ENCODE results near the gene TAGLN.
"Not testable (repeated sequence)": the region's sequence is repeated elsewhere in the genome, so short reads cannot be mapped to it uniquely, and the experiment has no call there.

Gene TAGLN

DNA sequence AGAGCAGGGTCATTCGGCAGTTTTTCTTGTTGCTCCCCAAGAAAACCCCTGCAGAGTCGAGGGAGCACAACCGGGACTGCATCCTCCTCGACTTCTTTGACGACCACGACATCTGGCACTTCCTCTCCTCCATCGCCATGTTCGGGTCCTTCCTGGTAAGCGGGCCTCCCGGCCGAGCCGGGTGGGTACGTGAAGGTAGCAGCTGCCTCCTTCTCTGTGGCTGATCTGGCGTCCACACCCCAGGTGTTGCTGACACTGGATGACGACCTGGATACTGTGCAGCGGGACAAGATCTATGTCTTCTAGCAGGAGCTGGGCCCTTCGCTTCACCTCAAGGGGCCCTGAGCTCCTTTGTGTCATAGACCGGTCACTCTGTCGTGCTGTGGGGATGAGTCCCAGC lies 3.4 kb upstream of the TAGLN start:
- DNase-seq (ENCODE audit: low read depth in 2 of 2), result no peak

DNA sequence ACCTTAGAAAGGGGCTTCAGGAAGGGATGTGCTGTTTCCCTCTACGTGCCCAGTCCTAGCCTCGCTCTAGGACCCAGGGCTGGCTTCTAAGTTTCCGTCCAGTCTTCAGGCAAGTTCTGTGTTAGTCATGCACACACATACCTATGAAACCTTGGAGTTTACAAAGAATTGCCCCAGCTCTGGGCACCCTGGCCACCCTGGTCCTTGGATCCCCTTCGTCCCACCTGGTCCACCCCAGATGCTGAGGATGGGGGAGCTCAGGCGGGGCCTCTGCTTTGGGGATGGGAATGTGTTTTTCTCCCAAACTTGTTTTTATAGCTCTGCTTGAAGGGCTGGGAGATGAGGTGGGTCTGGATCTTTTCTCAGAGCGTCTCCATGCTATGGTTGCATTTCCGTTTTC lies 2.2 kb upstream of the TAGLN start:
- no peak for DNase-seq (ENCODE audit: low read depth in 2 of 2)

DNA sequence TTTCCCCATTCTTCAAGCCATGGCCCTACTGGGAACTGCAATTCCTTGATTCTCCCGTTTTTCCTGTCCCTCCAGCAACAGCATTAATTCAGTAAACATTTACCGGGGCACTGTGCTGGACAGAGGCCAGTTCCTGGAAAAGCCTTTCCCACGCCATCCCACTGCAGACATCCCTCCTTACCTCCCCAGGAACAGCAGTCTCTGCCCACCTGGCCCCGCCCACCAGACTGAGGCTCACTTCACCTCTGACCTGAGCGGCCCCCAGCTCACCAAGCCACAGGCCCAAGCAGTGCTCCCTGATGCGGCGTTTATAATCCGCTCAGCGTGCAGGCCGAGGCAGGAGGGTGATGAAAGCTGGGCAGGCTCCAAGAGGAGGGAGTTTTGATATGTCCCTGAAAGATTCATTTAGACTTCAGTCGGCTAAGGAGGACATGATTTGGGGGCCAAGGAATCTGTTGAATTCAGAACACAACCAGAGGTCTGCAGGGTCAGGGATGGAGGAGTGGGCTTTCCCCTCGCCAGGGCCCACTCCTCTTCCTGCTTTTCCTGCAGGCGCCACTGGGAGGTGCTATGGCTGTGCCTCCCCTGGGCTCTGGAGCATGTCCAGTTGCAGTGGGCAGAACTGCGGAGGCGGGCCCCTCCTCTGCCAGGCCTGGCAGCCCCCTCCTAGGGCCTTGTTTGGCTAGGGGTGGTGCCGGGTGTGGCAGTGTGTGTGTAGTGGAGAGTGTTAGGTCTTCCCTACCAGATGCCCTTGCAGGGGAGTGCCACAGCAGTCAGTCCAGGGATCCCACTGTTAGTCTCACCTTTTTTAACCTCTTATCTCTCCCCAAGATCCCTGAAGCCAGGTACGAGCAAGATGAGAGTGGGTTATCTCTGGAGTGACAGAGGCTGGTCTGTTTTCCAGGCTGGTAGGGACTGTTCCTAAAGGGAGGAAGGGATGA lies 1.4 kb upstream of the TAGLN start:
- no peak for DNase-seq (ENCODE audit: low read depth in 2 of 2)

DNA sequence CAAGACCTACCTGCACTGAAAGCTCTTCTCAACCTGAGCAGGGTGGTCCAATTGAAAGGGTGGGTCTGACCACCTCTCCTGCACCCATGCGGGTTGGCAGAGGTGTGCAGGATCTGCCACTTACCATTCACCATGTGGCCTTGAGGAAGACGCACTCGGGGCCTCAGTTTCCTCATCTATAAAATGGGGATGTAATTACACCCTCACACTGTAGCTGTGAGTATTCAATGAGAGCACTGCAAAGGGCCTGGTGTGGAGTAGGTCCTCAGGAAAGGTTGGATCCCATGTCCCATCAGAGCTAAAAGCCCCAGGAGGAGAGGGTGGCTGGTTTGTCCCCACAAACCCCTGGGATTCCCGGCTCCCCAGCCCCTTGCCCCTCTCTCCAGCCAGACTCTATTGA lies 557 bp upstream of the TAGLN start:
- no peak for DNase-seq (ENCODE audit: low read depth in 2 of 2)

DNA sequence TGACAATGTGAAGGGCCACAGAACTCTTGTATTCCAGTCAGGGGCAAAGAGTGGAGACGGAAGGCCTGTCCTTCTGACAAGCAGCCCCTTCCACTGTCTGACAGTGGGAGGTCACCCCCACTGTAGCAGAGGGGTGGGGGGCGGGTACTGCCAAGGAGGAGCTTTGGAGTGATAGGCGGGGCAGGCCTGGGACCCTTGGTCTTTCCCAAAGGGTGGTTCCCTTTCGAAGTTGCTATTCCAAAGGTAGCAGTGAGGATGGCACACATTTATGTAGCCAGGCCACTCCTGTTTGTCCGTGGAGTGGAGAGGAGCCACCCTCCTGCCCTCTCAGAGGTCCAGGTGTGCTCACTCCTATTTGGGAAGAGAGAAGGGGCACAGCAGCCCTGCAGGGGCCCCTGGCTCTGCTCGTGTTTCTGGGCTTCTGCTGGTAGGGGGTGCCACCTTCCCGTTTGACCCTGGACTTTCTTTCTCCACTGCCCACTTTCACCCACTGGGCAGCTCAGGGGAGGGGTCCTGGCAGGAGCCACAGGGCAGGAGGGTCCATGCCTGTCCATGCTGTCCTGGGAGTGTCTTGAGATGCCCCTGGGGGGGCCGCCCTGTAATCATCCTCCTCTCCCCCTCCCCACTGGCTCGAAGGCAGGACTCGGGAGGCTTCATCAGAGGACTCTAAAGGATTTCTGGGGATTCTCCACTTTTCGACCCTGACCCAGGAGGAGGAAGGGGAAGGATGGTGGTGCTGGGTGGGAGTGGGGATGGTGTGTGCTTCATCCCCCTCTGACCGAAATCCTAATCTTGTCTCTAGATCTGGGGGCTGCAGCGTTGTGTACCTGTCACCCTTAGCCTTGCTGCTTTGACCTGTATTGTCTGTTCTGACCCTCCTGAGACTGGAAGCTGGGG lies 994 bp downstream of the TAGLN start:
- DNase-seq (ENCODE audit: low read depth in 2 of 2), result no peak

DNA sequence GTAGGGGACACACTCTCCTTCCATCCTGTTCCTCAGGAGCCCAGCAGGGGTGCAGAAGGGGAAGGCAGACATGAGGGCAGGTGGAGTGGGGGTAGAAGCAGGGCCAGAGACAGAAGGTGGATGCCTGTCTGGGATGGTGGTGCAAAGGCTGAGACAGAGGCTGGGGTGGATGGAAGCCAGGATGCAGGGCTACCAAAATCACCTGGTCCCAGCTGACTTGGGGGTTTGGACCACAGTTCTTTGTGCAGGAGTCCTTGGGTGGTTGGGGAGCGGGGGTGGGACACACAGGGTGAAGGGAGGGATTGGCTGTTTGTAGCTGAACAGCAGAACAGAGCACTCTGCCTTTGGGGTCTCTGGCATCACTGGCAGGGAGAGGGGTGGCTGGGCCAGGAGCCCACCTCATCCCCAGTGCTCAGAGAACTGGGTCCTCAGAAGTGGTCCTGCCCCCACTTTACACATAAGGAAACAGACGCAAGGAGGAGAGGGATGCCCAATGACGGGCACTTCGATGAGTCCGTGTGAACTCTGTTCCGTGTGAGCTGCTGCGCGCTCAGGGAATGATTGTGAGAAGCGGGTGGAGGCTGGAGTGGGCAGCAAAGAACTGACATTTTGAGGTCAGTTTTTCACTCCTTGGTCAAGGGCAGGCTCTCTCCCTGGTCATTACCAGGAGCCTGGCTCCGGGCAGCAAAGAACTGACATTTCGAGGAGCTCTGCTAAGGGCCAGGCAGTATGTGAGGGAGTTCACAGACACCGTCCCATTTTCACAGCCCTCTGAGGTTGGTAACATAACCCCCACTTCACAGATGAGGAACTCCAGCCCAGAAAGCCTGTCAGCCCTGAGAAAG lies 1.9 kb downstream of the TAGLN start:
- DNase-seq (ENCODE audit: low read depth in 2 of 2), result no peak

DNA sequence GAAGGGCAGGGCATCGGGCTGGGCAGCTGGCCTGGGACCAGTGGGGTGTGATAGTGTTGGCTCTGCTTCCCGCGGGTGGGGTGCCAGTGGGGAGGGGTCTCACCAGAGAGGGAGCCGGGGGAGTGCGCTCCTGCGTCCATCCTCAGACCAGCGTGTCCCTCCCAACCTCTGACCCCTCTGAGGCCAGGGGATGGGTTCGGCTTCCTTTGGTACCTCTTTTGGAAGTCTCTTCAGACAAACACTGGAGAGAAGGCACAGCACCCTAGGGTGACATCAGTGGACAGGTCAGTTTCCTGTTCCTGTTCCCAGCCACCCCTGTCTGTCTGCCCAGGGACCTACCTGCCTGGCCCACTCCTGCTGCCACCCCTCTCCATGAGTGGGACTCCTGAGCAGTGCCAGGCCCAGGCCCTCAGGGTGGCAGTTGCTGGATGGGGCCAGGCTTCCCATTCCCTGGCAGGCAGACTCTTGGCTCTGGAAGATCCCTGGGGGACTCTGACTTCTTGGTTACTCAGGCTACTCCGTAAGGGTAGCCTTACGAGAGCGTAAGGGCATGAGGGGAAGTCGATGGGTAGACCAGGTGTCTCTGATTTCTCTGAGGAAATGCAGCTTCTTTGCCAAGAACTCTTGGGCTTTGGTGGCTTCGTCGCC lies 2.6 kb downstream of the TAGLN start:
- no peak for DNase-seq (ENCODE audit: low read depth in 2 of 2)

DNA sequence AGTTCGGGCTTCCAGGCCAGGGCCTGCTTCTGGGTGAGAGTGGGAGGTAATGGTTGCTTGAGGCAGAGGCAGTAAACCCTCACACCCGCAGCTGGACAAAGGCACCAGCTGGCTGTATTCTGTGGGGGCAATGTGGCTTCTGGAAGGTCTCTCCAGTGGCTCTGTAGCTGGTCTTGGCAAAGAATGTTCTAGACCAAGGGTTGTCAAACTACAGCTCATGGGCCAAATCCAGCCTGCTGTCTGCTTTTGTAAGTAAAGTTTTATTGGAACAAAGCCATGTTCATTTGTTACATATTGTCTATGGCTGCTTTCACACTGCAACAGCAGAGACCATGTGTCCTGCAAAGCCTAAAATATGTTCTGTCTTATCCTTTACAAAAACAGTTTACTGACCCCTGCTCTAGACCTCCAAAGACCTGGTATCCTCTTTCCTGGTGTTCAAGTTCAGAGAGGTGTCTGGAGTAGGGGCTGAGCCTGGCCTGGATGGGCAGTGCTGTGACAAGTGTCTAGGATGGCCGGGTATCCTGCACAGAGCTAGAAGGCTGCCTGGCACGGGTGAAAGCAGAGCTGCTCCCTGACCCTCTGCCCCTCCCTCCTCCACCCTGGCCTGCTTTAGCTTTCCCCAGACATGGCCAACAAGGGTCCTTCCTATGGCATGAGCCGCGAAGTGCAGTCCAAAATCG lies 3.4 kb downstream of the TAGLN start:
- DNase-seq (ENCODE audit: low read depth in 2 of 2), result no peak

DNA sequence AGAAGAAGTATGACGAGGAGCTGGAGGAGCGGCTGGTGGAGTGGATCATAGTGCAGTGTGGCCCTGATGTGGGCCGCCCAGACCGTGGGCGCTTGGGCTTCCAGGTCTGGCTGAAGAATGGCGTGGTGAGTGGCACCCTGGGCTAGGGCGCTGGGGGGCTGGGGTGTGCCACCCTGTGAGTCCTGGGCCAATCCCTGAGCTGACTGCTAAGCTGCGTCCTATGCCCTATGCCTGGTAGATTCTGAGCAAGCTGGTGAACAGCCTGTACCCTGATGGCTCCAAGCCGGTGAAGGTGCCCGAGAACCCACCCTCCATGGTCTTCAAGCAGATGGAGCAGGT lies 3.9 kb downstream of the TAGLN start:
- DNase-seq (ENCODE audit: low read depth in 2 of 2), result no peak

DNA sequence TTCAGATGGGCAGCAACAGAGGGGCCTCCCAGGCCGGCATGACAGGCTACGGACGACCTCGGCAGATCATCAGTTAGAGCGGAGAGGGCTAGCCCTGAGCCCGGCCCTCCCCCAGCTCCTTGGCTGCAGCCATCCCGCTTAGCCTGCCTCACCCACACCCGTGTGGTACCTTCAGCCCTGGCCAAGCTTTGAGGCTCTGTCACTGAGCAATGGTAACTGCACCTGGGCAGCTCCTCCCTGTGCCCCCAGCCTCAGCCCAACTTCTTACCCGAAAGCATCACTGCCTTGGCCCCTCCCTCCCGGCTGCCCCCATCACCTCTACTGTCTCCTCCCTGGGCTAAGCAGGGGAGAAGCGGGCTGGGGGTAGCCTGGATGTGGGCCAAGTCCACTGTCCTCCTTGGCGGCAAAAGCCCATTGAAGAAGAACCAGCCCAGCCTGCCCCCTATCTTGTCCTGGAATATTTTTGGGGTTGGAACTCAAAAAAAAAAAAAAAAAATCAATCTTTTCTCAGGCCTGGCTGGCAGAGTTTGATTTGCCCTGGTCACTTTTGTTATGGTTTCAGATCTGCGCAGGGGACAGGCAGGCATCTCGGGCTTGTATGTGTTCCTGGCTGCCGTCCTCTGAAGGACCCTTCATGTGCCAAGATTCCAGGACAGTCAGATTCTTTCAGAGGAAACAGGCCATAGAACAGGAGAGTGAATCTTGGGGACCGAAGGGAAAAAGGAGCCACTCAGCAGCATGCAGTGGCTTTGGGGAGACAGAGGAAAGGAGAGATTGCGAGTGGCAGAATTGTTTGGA lies 5.3 kb downstream of the TAGLN start:
- DNase-seq (ENCODE audit: low read depth in 2 of 2), result no peak

DNA sequence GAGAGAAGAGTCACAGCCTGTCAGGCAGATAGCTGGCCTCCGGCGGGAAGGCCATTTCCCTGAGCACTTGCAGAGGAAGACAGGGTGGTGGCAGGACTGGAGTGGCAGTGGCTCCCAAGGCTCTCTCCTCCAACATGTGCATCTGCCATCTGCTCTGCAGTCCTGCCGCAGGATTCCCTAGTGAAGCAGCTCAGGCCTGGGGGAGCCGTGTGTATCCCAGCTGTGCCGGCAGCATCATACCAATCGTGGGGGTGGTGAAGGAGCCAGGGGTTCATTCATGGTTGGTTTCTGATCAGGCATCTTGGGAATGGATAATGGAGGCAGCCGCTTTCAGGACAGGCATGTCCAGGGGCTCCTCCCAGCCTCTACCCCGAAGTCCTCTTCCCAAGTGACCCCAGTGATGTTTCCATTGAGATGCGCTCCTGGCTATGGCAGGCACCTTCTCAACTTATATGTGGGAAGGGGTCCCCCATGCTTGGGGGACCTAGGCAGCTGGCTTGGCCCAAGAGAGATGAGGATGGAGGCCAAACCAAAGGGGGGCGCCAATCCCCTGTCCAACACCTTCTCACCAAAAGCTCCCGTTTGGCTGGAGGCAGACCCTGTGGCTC lies 6.1 kb downstream of the TAGLN start:
- no peak for DNase-seq (ENCODE audit: low read depth in 2 of 2)

DNA sequence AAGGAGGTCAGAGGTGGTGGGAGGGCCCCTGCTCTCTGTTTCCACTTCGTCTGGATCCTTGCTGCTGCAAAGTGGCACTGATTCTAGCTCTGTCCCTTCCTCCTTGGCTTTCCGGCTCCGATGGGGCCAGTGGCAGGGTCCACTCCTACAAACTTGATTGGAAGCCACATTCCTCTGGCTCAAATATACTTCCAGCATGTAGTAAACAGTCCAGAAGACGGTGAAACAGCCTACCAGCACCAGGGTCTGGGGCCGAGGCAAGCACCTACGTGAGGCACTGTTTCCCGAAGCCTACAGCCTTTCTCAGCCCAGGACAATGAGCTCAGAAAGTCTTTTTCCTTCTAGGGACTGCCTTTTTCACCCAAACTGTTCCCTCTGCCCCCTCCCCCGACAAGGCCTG lies 6.9 kb downstream of the TAGLN start:
- DNase-seq (ENCODE audit: low read depth in 2 of 2), result not testable (repeated sequence)

DNA sequence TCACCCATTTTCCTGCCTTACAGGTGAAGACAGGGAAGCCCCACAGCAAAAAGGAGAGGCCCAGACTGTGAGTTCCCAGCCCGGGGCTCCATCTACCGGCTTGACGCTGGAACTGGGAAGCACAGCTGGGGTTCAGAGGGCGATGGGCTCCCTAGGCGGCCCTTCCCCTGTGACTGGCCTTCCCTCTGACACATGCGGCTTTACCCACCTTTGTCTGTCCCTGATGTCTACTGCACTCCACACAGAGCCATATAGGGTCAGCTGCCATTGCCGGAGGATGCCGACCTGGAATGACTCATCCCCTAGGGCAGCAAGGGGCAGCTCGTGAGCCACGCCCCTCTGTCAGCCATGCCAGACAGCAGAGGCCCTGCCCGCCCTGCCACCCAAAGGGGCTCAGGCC lies 7.7 kb downstream of the TAGLN start:
- not testable (repeated sequence) for DNase-seq (ENCODE audit: low read depth in 2 of 2)

DNA sequence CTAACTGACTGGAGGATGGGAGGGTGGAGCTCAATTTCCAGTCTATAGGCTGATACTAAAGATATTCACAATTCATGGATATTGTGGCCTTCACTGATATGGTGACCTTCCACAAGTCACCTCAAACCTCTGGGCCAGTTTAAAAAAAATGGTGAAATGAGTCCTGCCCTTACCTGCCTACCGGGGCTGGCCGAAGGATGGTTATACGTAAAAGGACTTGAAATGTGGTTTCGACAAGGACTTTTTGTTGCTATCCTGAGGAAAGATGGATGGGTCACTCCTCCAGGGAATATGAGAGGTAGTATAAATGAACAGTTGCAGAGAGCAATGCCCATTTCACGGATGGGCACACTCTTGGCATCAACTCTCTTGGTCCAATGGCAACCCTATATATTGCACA lies 8.3 kb downstream of the TAGLN start:
- DNase-seq (ENCODE audit: low read depth in 2 of 2), result not testable (repeated sequence)

DNA sequence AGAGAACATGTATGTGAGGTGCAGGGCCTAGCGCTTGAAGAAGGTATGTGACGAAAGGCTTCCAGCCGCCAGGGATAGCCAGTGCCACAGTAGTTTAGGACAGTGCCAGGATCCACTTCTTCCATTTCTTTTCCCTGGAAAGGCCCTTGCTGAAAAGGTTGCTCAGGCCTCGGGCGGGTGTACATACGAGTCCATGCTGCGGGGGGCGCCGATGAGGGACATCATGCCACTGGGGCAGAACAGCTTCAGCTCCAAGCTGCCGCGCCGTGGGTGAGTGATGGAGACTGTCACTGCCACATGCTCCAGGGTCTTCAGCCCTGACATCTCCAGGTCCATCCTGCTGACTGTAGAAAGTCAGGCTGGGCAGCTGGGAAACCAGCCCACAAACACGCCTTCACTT lies 9.5 kb downstream of the TAGLN start:
- DNase-seq (ENCODE audit: low read depth in 2 of 2), result not testable (repeated sequence)

DNA sequence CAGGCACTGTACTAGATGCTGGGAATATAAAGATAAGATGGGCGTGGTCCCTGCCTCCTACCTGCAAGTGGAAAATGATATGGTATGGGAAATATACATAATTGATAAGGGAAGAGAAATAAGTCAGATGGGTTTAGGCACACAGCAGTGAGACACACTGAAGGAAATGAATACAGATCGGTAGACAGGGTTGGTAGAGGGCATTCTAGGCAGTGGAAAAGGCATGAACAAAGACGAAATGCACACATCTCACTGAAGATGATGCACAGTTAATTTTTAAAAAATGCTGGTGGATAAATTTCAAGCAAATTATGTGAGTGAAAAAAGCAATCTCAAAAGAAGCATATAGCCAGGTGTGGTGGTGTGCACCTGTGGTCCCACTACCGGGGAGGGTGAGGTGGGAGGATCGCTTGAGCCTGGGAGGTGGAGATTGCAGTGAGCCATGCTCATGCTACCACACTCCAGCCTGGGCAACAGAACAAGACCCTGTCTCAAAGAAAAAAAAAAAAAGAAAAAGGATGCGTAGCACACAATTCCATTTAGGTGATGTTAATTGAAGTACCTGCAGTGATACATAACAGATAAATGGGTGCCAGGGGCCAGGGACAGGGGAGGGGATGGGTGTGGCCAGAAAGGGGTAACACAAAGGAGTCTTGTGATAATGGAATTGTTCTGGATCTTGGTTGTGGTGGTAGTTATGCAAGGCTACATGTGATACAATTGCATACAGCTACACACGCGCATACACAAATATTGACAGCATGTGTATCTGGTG lies 10.4 kb downstream of the TAGLN start:
- not testable (repeated sequence) for DNase-seq (ENCODE audit: low read depth in 2 of 2)

DNA sequence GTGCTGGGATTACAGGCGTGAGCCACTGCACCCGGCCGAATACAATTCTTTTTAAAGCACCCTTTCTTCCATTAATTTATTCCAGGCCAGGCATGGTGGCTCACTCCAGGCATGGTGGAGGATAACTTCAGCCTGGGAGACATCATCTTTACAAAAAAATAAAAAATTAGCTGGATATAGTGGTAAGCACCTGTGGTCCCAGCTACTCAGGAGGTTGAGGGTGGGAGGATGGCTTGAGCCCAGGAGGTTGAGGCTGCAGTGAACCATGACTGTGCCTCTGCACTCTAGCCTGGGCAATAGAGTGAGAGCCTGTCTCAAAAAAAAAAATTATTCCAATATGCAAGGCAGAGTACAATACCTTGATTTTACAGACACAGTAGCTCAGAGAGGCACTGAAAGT lies 11.4 kb downstream of the TAGLN start:
- DNase-seq (ENCODE audit: low read depth in 2 of 2), result no peak

DNA sequence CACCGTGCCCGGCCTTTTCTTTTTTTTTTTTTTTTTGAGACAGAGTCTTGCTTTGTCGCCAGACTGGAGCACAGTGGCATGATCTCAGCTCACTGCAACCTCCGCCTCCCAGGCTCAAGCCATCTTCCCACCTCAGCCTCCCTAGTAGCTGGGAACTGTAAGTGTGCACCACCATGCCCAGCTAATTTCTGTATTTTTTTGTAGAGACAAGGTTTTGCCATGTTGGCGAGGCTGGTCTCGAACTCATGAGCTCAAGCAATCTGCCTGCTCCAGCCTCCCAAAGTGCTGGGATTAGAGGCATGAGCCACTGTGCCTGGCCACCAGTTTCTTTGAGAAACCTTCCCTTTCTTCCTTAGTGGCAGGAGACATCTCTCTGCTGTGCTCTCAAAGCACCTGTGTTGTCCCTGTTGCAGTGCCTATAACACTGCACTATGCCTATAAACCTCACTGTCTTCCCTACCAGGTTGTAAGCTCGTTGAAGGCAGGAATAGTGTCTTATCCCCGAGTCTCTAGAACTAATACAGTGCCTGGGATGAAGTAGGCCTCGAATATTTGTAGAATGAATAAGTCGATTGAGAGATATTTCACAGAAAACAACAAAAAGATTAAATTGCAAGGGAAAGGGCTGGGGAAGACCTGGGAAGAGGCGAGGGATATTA lies 13.7 kb downstream of the TAGLN start:
- DNase-seq (ENCODE audit: low read depth in 2 of 2), result no peak
